SK-N-SH treated with all-trans-retinoic acid at 6 μM for 48 hours (cell line): ENCODE measurements around the gene CADM2.
"Not testable (repeated sequence)": the region's sequence is repeated elsewhere in the genome, so short reads cannot be mapped to it uniquely, and the experiment has no call there.

Experiments used
- ATAC-seq: fragments of 200-7000 bp; cut with Tn5 transposase; 3 replicates; pipeline ENCODE4 v1.9.1; 2020; ENCODE audit warnings: mild to moderate bottlenecking, moderate library complexity
- ARNTL ChIP-seq: fragments of 450-650 bp; formaldehyde crosslinking; IDR thresholded peaks from 2 replicates; pipeline ENCODE4 v1.5.0; 2020; ENCODE audit warnings: low read depth, mild to moderate bottlenecking, moderate library complexity, borderline replicate concordance
- BACH2 ChIP-seq: fragments of 250-450 bp; sonication (Bioruptor Pico); IDR thresholded peaks from 2 replicates; pipeline ENCODE4 v1.9.0; 2021; ENCODE audit warnings: mild to moderate bottlenecking, borderline replicate concordance
- ESRRG ChIP-seq: fragments of 250-450 bp; sonication (Bioruptor Pico); IDR thresholded peaks from 2 replicates; pipeline ENCODE4 v1.6.1; 2021; ENCODE audit warnings: mild to moderate bottlenecking
- GLIS3 ChIP-seq: fragments of 250-450 bp; sonication (Bioruptor Pico); IDR thresholded peaks from 2 replicates; pipeline ENCODE4 v1.5.0; 2020; ENCODE audit warnings: mild to moderate bottlenecking, moderate library complexity
- ISL1 ChIP-seq: fragments of 250-450 bp; sonication (Bioruptor Pico); IDR thresholded peaks from 2 replicates; pipeline ENCODE4 v2.1.2; 2022; ENCODE audit warnings: mild to moderate bottlenecking, moderate library complexity
- OSR1 ChIP-seq: fragments of 250-450 bp; sonication (Bioruptor Pico); IDR thresholded peaks from 2 replicates; pipeline ENCODE4 v1.8.0; 2022; ENCODE audit warnings: moderate library complexity, mild to moderate bottlenecking, inconsistent platforms
- PPARA ChIP-seq: fragments of 250-450 bp; sonication (Bioruptor Pico); IDR thresholded peaks from 2 replicates; pipeline ENCODE4 v1.5.0; 2020; ENCODE audit warnings: mild to moderate bottlenecking, borderline replicate concordance
- RARB ChIP-seq: fragments of 250-450 bp; sonication (Bioruptor Pico); IDR thresholded peaks from 2 replicates; pipeline ENCODE4 v1.8.0; 2021; ENCODE audit warnings: mild to moderate bottlenecking, moderate library complexity
- SNAI2 ChIP-seq: fragments of 250-450 bp; sonication (Bioruptor Pico); IDR thresholded peaks from 2 replicates; pipeline ENCODE4 v1.5.0; 2020; ENCODE audit warnings: mild to moderate bottlenecking, moderate library complexity
- TCF4 ChIP-seq: fragments of 250-450 bp; sonication (Bioruptor Pico); IDR thresholded peaks from 2 replicates; pipeline ENCODE4 v1.8.0; 2021; ENCODE audit warnings: mild to moderate bottlenecking, moderate library complexity, borderline replicate concordance
- TOX ChIP-seq: fragments of 250-450 bp; sonication (Bioruptor Pico); IDR thresholded peaks from 2 replicates; pipeline ENCODE4 v1.8.0; 2021; ENCODE audit warnings: mild to moderate bottlenecking, moderate library complexity, borderline replicate concordance
- ZC3H10 ChIP-seq: fragments of 250-450 bp; sonication (Bioruptor Pico); IDR thresholded peaks from 2 replicates; pipeline ENCODE4 v1.5.1; 2021; ENCODE audit warnings: mild to moderate bottlenecking, moderate library complexity
- ZFP30 ChIP-seq: fragments of 450-650 bp; formaldehyde crosslinking; IDR thresholded peaks from 2 replicates; pipeline ENCODE4 v1.5.0; 2022; ENCODE audit warnings: mild to moderate bottlenecking, moderate library complexity
- ZNF565 ChIP-seq: fragments of 450-650 bp; formaldehyde crosslinking; conservative IDR thresholded peaks from 2 replicates; pipeline ENCODE4 v1.5.0; 2020; ENCODE audit warnings: low read depth, mild to moderate bottlenecking, moderate library complexity
- ZNF70 ChIP-seq: fragments of 450-650 bp; formaldehyde crosslinking; IDR thresholded peaks from 2 replicates; pipeline ENCODE4 v1.5.0; 2020; ENCODE audit warnings: mild to moderate bottlenecking, moderate library complexity
- ZNF8 ChIP-seq: fragments of 450-650 bp; formaldehyde crosslinking; IDR thresholded peaks from 2 replicates; pipeline ENCODE4 v1.5.0; 2020; ENCODE audit warnings: mild to moderate bottlenecking, moderate library complexity
- TF ChIP-seq, protein P1 (sequence below): fragments of 250-450 bp; sonication (Bioruptor Pico); IDR thresholded peaks from 2 replicates; pipeline ENCODE4 v1.8.0; 2020; ENCODE audit warnings: mild to moderate bottlenecking, moderate library complexity, borderline replicate concordance
- TF ChIP-seq, protein P2 (sequence below): fragments of 250-450 bp; sonication (Bioruptor Pico); IDR thresholded peaks from 2 replicates; pipeline ENCODE4 v1.5.1; 2021; ENCODE audit warnings: mild to moderate bottlenecking, moderate library complexity
- TF ChIP-seq, protein P3 (sequence below): fragments of 250-450 bp; sonication (Bioruptor Pico); IDR thresholded peaks from 2 replicates; pipeline ENCODE4 v1.8.0; 2021; ENCODE audit warnings: low read depth, mild to moderate bottlenecking, moderate library complexity, borderline replicate concordance
- TF ChIP-seq, protein P4 (sequence below): fragments of 250-450 bp; sonication (Bioruptor Pico); IDR thresholded peaks from 2 replicates; pipeline ENCODE4 v1.5.1; 2020; ENCODE audit warnings: low read depth, mild to moderate bottlenecking, moderate library complexity

Gene CADM2

DNA sequence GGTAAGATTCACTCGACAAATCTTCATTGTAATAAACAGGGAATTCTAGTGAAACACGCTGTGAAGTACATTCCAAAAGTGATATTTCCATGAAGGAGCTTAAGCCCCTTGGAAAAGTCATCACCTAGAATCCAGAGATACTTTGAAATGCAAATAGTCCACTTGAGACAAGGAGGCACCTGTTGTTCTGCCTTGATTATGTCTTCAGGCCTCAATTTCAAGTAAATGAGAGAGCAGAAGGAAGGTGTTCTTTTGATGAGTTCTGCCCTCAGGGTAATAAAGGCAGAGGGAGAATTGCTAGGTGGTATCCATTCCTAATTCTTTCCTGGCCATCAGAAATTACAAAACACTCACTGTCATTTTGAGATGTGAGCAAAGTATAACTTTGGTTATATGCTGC, 162.1 kb downstream of the CADM2 start:
- TF ChIP-seq ZNF70 (CRISPR knock-in tag) (no peak), TOX (CRISPR knock-in tag) (no peak), ZC3H10 (CRISPR knock-in tag) (no peak), PPARA (CRISPR knock-in tag) (no peak)
- TF ChIP-seq, protein P1, sequence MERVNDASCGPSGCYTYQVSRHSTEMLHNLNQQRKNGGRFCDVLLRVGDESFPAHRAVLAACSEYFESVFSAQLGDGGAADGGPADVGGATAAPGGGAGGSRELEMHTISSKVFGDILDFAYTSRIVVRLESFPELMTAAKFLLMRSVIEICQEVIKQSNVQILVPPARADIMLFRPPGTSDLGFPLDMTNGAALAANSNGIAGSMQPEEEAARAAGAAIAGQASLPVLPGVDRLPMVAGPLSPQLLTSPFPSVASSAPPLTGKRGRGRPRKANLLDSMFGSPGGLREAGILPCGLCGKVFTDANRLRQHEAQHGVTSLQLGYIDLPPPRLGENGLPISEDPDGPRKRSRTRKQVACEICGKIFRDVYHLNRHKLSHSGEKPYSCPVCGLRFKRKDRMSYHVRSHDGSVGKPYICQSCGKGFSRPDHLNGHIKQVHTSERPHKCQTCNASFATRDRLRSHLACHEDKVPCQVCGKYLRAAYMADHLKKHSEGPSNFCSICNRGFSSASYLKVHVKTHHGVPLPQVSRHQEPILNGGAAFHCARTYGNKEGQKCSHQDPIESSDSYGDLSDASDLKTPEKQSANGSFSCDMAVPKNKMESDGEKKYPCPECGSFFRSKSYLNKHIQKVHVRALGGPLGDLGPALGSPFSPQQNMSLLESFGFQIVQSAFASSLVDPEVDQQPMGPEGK (CRISPR knock-in tag), result no peak
- TF ChIP-seq, protein P2, sequence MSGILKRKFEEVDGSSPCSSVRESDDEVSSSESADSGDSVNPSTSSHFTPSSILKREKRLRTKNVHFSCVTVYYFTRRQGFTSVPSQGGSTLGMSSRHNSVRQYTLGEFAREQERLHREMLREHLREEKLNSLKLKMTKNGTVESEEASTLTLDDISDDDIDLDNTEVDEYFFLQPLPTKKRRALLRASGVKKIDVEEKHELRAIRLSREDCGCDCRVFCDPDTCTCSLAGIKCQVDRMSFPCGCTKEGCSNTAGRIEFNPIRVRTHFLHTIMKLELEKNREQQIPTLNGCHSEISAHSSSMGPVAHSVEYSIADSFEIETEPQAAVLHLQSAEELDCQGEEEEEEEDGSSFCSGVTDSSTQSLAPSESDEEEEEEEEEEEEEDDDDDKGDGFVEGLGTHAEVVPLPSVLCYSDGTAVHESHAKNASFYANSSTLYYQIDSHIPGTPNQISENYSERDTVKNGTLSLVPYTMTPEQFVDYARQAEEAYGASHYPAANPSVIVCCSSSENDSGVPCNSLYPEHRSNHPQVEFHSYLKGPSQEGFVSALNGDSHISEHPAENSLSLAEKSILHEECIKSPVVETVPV, result no peak
- no peak for ATAC-seq

DNA sequence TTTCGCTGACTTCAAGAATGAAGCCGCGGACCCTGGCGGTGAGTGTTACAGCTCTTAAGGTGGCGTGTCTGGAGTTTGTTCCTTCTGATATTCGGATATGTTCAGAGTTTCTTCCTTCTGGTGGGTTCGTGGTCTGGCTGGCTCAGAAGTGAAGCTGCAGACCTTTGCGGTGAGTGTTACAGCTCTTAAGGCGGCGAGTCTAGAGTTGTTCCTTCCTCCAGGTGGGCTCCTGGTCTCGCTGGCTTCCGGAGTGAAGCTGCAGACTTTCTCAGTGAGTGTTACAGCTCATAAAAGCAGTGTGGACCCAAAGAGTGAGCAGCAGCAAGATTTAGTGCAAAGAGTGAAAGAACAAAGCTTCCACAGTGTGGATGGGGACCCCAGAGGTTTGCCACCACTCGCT, 174.1 kb downstream of the CADM2 start:
- not testable (repeated sequence) for ATAC-seq

DNA sequence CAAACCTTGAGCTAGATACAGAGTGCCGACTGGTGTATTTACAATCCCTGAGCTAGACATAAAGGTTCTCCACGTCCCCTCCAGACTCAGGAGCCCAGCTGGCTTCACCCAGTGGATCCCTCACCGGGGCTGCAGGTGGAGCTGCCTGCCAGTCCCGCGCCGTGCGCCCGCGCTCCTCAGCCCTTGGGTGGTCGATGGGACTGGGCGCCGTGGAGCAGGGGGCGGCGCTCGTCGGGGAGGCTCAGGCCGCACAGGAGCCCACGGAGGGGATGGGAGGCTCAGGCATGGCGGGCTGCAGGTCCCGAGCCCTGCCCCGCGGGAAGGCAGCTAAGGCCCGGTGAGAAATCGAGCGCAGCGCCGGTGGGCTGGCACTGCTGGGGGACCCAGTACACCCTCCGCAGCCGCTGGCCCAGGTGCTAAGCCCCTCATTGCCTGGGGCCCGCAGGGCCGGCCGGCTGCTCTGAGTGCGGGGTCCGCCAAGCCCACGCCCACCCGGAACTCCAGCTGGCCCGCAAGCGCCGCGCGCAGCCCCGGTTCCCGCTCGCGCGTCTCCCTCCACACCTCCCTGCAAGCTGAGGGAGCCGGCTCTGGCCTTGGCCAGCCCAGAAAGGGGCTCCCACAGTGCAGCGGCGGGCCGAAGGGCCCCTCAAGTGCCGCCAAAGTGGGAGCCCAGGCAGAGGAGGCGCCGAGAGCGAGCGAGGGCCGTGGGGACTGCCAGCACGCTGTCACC, 175.1 kb downstream of the CADM2 start:
- ATAC-seq, result not testable (repeated sequence)

DNA sequence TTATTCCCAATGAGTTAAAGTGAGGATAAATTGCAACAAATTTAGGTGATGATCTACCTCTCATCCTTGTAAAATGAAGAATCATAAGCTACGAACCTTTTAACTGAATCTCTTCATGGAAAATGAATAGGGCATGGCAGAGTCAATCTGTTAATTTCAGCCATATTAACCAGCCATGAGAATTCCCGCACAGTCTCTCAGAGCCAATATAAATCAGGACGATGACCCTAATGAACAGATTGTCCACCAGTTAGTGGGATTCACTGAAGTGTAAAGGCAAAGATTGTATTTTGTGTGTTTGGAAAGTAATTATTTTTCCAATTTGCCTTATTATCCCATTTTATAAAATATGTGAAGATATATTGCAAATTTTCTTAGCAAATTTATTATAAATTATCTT, 183.8 kb downstream of the CADM2 start:
- no peak for ATAC-seq
- TF ChIP-seq ESRRG (CRISPR knock-in tag) (no peak), ZC3H10 (CRISPR knock-in tag) (no peak), ZNF70 (CRISPR knock-in tag) (no peak), ISL1 (CRISPR knock-in tag) (no peak), ZNF8 (CRISPR knock-in tag) (no peak), TOX (CRISPR knock-in tag) (no peak), BACH2 (no peak), SNAI2 (no peak)
- TF ChIP-seq, protein P2, result no peak
- TF ChIP-seq, protein P3, sequence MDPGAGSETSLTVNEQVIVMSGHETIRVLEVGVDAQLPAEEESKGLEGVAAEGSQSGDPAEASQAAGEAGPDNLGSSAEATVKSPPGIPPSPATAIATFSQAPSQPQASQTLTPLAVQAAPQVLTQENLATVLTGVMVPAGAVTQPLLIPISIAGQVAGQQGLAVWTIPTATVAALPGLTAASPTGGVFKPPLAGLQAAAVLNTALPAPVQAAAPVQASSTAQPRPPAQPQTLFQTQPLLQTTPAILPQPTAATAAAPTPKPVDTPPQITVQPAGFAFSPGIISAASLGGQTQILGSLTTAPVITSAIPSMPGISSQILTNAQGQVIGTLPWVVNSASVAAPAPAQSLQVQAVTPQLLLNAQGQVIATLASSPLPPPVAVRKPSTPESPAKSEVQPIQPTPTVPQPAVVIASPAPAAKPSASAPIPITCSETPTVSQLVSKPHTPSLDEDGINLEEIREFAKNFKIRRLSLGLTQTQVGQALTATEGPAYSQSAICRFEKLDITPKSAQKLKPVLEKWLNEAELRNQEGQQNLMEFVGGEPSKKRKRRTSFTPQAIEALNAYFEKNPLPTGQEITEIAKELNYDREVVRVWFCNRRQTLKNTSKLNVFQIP (CRISPR knock-in tag), result no peak
- TF ChIP-seq, all 23 proteins: peak for 0

DNA sequence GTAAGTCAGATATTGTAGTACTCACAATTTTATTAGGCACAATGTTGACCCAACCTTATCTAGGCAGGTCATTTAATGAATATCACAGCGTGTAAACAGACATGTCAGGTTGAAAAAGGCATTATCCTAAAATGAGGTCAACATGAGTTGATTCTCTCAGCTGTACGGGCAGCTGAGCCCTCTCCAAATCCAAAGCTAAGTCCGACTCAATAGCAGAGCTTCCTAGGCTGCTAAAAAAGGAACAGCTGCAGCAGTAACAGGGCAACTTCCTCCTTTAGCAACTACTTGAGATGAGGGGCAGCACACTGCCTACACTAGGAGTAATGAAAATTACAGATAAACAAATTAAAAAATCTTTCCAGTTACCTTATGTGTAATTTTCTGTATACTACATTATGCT, 189.2 kb downstream of the CADM2 start:
- TF ChIP-seq, protein P4, sequence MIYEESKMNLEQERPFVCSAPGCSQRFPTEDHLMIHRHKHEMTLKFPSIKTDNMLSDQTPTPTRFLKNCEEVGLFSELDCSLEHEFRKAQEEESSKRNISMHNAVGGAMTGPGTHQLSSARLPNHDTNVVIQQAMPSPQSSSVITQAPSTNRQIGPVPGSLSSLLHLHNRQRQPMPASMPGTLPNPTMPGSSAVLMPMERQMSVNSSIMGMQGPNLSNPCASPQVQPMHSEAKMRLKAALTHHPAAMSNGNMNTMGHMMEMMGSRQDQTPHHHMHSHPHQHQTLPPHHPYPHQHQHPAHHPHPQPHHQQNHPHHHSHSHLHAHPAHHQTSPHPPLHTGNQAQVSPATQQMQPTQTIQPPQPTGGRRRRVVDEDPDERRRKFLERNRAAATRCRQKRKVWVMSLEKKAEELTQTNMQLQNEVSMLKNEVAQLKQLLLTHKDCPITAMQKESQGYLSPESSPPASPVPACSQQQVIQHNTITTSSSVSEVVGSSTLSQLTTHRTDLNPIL (CRISPR knock-in tag), result no peak
- TF ChIP-seq OSR1 (CRISPR knock-in tag) (no peak), ZNF565 (no peak), RARB (CRISPR knock-in tag) (no peak), ARNTL (CRISPR knock-in tag) (no peak), GLIS3 (no peak), ISL1 (CRISPR knock-in tag) (no peak), ZFP30 (CRISPR knock-in tag) (no peak), ZNF8 (CRISPR knock-in tag) (no peak), TCF4 (CRISPR knock-in tag) (no peak)
- no peak for ATAC-seq
